ENCODE results near the gene C16orf78.

- TF ChIP-seq CTCF (IDR thresholded peaks at IDR 0.05; ENCODE audit: low read depth, low read length) (no peak), POLR2A (IDR thresholded peaks at IDR 0.05; ENCODE audit: extremely low read depth, insufficient read length) (no peak), MAX (IDR thresholded peaks at IDR 0.05; ENCODE audit: low read depth, low read length) (no peak), MYC (IDR thresholded peaks at IDR 0.05; ENCODE audit: low read depth, low read length) (no peak)
Observed at GRCh38 chr16:49428808-49429207, 55.2 kb downstream of the C16orf78 start.
